Measurements from ENCODE around the gene ZNF785. TPM values are rescaled to one million over a fixed set of nuclear protein-coding genes. Genes with fewer than 3 reads are reported as not detected.

ZNF785 gene
- total and polyA plus RNA-seq, 2 experiments from 2014 or later = 4.9 to 7.1 TPM

DNA sequence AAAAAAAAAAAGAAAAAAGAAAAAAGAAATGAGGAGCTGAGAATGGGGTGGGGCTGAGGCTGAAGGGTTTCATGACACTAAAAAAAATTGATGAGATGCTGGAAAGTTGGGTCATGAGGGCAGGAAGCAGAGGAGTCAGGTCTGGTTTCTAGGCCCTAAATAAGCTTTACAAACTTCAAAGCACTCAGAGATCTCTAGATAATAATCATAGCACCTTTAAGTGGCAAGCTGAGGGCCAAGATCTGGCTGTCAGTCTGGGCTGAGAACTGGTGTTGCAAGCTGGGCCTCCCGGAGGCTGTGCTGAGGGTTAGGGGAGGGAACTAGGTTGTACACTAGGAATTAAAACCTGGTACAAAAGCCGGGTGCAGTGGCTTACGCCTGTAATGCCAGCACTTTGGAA lies 33.7 kb downstream of the ZNF785 start (continued):
- TF ChIP-seq, protein P1, sequence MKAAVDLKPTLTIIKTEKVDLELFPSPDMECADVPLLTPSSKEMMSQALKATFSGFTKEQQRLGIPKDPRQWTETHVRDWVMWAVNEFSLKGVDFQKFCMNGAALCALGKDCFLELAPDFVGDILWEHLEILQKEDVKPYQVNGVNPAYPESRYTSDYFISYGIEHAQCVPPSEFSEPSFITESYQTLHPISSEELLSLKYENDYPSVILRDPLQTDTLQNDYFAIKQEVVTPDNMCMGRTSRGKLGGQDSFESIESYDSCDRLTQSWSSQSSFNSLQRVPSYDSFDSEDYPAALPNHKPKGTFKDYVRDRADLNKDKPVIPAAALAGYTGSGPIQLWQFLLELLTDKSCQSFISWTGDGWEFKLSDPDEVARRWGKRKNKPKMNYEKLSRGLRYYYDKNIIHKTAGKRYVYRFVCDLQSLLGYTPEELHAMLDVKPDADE (IDR thresholded peaks at IDR 0.05) = no peak
- TF ChIP-seq NANOG (IDR thresholded peaks at IDR 0.05; ENCODE audit: borderline replicate concordance) = no peak
- TF ChIP-seq ZNF331 (CRISPR knock-in tag; IDR thresholded peaks at IDR 0.05; ENCODE audit: low read depth) = no peak
- TF ChIP-seq STAT1 (IDR thresholded peaks at IDR 0.05; ENCODE audit: unreplicated experiment) = no peak
- no peak for TF ChIP-seq JUNB (IDR thresholded peaks at IDR 0.05; ENCODE audit: unreplicated experiment)
- TF ChIP-seq, protein P2, sequence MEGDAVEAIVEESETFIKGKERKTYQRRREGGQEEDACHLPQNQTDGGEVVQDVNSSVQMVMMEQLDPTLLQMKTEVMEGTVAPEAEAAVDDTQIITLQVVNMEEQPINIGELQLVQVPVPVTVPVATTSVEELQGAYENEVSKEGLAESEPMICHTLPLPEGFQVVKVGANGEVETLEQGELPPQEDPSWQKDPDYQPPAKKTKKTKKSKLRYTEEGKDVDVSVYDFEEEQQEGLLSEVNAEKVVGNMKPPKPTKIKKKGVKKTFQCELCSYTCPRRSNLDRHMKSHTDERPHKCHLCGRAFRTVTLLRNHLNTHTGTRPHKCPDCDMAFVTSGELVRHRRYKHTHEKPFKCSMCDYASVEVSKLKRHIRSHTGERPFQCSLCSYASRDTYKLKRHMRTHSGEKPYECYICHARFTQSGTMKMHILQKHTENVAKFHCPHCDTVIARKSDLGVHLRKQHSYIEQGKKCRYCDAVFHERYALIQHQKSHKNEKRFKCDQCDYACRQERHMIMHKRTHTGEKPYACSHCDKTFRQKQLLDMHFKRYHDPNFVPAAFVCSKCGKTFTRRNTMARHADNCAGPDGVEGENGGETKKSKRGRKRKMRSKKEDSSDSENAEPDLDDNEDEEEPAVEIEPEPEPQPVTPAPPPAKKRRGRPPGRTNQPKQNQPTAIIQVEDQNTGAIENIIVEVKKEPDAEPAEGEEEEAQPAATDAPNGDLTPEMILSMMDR (conservative IDR thresholded peaks at IDR 0.05; ENCODE audit: low read depth in 2 of 2) = no peak
- TF ChIP-seq EZH2 (IDR thresholded peaks at IDR 0.05; ENCODE audit: low read depth, unreplicated experiment) = no peak
- TF ChIP-seq POLR2AphosphoS5 (IDR thresholded peaks at IDR 0.05; ENCODE audit: low read depth) = no peak
- TF ChIP-seq EZH2phosphoT487 (IDR thresholded peaks at IDR 0.05; ENCODE audit: unreplicated experiment) = no peak
- no peak for TF ChIP-seq ZNF114 (CRISPR knock-in tag; IDR thresholded peaks at IDR 0.05)

DNA sequence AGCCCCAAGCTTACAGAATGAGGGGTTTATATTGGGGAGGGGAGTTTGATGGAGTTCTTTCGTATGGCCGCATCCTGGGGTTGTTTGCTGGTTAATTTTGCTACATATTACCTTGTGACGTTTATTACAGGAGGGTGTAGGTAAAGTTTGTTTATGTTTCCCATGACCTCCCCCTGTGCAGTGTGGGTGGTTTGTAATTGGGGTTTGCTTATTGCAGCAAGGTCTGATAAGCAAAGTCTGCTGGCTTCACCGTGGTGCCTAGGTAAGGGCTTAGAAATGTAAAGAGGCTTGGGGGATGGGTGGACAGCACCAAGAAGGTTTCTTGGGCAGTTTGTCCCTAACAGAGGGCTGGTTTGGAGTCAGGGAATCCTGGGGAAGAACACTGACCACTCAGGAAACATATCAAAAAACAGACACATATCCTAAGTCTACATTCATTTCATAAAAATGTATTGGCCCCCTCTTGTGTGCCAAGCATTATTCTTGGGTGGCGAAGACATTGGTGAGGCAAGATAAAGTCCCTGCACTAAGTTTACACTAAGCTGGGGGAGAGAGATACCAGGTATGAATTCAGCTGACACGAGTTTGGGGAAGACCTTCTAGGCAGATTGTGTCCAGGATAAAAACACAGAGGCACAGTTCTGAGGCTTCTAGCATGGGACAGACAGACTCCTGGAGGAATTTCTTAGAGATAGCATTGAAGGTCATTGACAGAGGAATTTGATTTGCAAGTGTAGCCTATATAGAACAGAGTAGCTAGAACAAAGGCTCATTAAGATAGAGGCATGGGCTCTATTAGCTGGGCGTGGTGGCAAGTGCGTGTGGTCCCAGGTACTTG lies 36.9 kb downstream of the ZNF785 start:
- H3K9me3 Mint-ChIP-seq = peaks cover 3% of the 10 kb centered on the region; the same call in 2 of the 3 replicates
- TF ChIP-seq ZNF114 (CRISPR knock-in tag; IDR thresholded peaks at IDR 0.05) = no peak
- TF ChIP-seq JUNB (IDR thresholded peaks at IDR 0.05; ENCODE audit: unreplicated experiment) = no peak
- 0 out of 2 replicates have a peak, but pooled peaks cover 4% of the 10 kb centered on the region for H3F3A ChIP-seq (replicated peaks; ENCODE audit: low read depth)
- no peak for DNase-seq (ENCODE audit: low spot score)
- peak overlapping the region; percentile 13; the same call in 1 of the 3 replicates for H3K4me3 Mint-ChIP-seq
- peaks cover 8% of the 10 kb centered on the region for H3K36me3 Mint-ChIP-seq (ENCODE audit: low read depth)
- peak; percentile 19; the same call in 1 of the 3 replicates for ATAC-seq
- peaks cover 16% of the 10 kb centered on the region for H3K4me1 ChIP-seq (ENCODE audit: insufficient read depth)
- H4K20me1 ChIP-seq (replicated peaks; ENCODE audit: insufficient read depth) = no peaks in the 10 kb centered on the region
- H2AFZ ChIP-seq = no peak overlapping the region
- peaks cover 17% of the 10 kb centered on the region for H3K4me1 Mint-ChIP-seq
- peak overlapping the region; percentile 68 for H3K4me2 ChIP-seq
- no peaks in the 10 kb centered on the region for H3K36me3 ChIP-seq (ENCODE audit: insufficient read depth)
- no peaks in the 10 kb centered on the region for H3K27me3 ChIP-seq (ENCODE audit: insufficient read depth)
- no peak overlapping the region for H3K27ac ChIP-seq (ENCODE audit: low read depth)
- no peaks in the 10 kb centered on the region for H3K79me2 ChIP-seq (replicated peaks; ENCODE audit: insufficient read depth)
- peaks cover 5% of the 10 kb centered on the region for H3K27me3 Mint-ChIP-seq (ENCODE audit: insufficient read depth, low read depth, poor library complexity)
- H3K27ac Mint-ChIP-seq = no peak overlapping the region
- H3K4me3 ChIP-seq = 0 out of 2 replicates have a peak overlapping the region, but pooled peaks have one; percentile 18
- H3K9me2 ChIP-seq (ENCODE audit: insufficient read depth) = no peaks in the 10 kb centered on the region
